A549 treated with DMSO at 1 μM for 4 hours (cell line): ENCODE measurements around the gene TTC28. TPM values are rescaled to one million over a fixed set of nuclear protein-coding genes. Genes with fewer than 3 reads are reported as not detected.

ENCODE experiments used
- total RNA-seq: library from RNA; stranded (reverse); fragments of 200-300 nt; extraction: Qiagen RNA extraction; gene quantifications from 5 replicates; pipeline ENCODE4 v1.2.3, GENCODE V29; 2022; ENCODE audit warnings: low read depth

The TTC28 gene
- total RNA-seq, result 1.7 to 4.2 TPM (median 3.2 TPM) in 5 replicates

DNA sequence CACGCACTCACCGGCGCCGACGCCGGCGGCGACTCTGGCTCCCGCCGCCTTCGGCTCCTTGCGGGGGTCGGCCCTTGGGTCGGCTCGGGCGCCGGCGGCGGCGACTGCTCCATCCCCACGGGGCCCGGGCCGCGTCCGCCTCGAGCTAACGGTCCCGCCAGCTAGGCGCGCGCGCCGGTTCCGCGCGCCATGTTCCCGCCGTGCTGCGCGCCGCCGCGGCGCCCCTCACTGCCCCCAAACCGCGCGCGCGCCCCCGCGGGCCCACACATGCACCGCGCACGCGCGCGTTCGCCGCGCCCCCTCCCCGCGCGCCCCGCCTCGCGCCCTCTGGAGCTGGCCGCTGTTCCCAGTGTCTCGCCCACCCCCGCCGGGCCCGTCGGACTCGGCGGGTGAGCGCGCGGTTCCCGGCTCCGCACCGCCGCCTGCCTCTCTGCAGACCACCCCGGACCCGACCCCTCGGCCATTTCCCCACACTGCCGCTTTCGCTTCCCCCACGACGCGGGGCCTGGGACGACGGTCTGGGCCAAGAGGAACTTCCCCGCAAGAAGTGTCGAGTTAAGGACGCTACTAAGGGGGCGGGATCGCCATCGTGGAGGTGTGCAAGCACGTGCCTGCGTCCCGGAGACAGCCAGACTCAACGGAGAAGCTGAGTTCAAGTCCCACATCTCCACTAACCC is at the start of gene TTC28:
TTC28 (minus strand) TSS at position 230 of the 677 bp plus-strand sequence; CDS start at position 113, 117 bp downstream.

Other genes starting within 250 kb of the TTC28 start
- gene CHEK2, start 62.0 kb upstream of the TTC28 start, total RNA-seq, result 8.2 to 11.0 TPM (median 9.2 TPM) in 5 replicates
- gene HSCB, start 62.2 kb upstream of the TTC28 start, total RNA-seq, result 10.3 to 13.8 TPM (median 12.2 TPM) in 5 replicates
- 10.1 to 14.6 TPM (median 13.2 TPM) in 5 replicates for gene CCDC117, start 92.9 kb upstream of the TTC28 start, total RNA-seq
- 40.5 to 55.6 TPM (median 55.0 TPM) in 5 replicates for gene XBP1, start 120.7 kb upstream of the TTC28 start, total RNA-seq
- 5.6 to 6.9 TPM (median 6.3 TPM) in 5 replicates for gene ZNRF3, start 203.7 kb upstream of the TTC28 start, total RNA-seq